ENCODE measurements around the gene LRRK2.

DNA sequence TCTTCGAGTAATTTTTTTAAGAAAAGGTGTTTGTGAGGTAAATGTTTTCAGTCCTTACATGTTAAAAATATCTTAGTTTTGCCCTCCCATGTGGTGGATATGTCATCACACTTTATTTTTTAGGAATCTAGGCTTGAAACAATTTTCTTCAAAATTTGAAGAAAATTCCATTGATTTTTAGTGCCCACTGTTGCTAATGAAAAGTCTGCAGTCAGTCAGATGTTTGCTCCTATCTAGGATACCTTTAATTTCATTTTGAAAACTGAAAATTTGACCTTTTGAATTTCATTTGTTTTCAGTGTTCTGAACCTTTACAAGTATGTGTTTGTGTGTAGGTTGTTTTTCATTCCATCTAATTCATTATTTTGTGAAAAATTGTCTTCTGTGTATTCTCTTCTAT lies 105.4 kb downstream of the LRRK2 start:
- TF ChIP-seq, protein P1, sequence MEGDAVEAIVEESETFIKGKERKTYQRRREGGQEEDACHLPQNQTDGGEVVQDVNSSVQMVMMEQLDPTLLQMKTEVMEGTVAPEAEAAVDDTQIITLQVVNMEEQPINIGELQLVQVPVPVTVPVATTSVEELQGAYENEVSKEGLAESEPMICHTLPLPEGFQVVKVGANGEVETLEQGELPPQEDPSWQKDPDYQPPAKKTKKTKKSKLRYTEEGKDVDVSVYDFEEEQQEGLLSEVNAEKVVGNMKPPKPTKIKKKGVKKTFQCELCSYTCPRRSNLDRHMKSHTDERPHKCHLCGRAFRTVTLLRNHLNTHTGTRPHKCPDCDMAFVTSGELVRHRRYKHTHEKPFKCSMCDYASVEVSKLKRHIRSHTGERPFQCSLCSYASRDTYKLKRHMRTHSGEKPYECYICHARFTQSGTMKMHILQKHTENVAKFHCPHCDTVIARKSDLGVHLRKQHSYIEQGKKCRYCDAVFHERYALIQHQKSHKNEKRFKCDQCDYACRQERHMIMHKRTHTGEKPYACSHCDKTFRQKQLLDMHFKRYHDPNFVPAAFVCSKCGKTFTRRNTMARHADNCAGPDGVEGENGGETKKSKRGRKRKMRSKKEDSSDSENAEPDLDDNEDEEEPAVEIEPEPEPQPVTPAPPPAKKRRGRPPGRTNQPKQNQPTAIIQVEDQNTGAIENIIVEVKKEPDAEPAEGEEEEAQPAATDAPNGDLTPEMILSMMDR (IDR thresholded peaks at IDR 0.05), result no peak
- no peak for TF ChIP-seq POLR2A (IDR thresholded peaks at IDR 0.05)

Measured in body of pancreas (tissue), 4 donors.